ENCODE results near the gene APOBEC3H. TPM values are rescaled to one million over a fixed set of nuclear protein-coding genes. Genes with fewer than 3 reads are reported as not detected.
A peak's percentile ranks its signal among the peaks of the same experiment; 100 is the strongest.

Gene APOBEC3H
- total RNA-seq, 1 experiment from 2014 or later: not detected

DNA sequence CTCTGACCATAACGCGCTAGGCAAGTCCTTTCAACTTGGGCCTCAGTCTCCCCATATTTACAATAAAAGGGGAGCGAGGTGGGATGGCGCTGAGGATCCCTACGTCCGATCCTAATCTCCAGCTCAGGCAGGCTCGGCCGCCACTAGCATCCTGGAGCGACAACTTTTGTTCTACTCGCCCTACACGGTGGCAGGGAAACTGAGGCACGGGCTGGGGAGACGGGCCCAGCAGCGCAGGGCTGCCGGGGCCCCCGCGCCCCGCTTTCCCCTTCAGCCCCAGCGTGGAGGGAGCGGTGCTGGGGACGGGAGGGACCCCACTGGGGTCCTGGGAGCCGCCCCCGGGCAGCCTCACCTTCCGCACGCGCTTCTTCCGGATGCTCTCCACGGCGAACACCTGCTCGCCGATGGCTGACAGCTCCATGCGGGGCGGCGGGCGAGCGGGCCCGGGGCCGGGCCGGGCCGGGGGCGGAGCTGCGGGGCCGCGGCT lies 55.0 kb downstream of the APOBEC3H start:
- Mint-ChIP-seq H3K4me1 (ENCODE audit: low read depth, unreplicated experiment) (peaks cover 5% of the 10 kb centered on the region), H3K27me3 (ENCODE audit: insufficient read depth, unreplicated experiment) (peaks cover 24% of the 10 kb centered on the region), H3K9me3 (ENCODE audit: unreplicated experiment) (peaks cover 4% of the 10 kb centered on the region), H3K27ac (ENCODE audit: unreplicated experiment) (no peak overlapping the region), H3K36me3 (ENCODE audit: insufficient read depth, unreplicated experiment) (no peaks in the 10 kb centered on the region), H3K4me3 (ENCODE audit: unreplicated experiment) (peak overlapping the region; percentile 90)
- H3K4me1 ChIP-seq: peaks cover 8% of the 10 kb centered on the region; the same call in 1 of the 2 replicates
- ChIA-PET CTCF (interaction anchor here (0.6 to 1.2 kb wide), 5 partner anchors 89 to 309 kb away, joined by 3 to 4 read pairs (median 3); partner anchors contain the start of genes NPTXR and RPL3), POLR2A (interaction anchor here (0.7 to 1.0 kb wide), 2 partner anchors 159 to 168 kb away, joined by 4 read pairs; partner anchors contain the start of gene RPL3)
- TF ChIP-seq, protein P1, sequence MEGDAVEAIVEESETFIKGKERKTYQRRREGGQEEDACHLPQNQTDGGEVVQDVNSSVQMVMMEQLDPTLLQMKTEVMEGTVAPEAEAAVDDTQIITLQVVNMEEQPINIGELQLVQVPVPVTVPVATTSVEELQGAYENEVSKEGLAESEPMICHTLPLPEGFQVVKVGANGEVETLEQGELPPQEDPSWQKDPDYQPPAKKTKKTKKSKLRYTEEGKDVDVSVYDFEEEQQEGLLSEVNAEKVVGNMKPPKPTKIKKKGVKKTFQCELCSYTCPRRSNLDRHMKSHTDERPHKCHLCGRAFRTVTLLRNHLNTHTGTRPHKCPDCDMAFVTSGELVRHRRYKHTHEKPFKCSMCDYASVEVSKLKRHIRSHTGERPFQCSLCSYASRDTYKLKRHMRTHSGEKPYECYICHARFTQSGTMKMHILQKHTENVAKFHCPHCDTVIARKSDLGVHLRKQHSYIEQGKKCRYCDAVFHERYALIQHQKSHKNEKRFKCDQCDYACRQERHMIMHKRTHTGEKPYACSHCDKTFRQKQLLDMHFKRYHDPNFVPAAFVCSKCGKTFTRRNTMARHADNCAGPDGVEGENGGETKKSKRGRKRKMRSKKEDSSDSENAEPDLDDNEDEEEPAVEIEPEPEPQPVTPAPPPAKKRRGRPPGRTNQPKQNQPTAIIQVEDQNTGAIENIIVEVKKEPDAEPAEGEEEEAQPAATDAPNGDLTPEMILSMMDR (IDR thresholded peaks at IDR 0.05; ENCODE audit: insufficient read depth in 1 of 2, low read depth in 1 of 2, low read length in 1 of 2, severe bottlenecking in 1 of 2, unreplicated experiment in 1 of 2): no peak
- intact Hi-C loops (cut with micrococcal nuclease; ENCODE audit: unreplicated experiment): no loop called here
- no TSS peak for BruUV-seq (replicated peaks)
- no peaks in the 10 kb centered on the region for H3K36me3 ChIP-seq (ENCODE audit: control insufficient read depth, insufficient read depth, low read length)
- H3K27me3 ChIP-seq (replicated peaks; ENCODE audit: control insufficient read depth, insufficient read depth, low read length): peaks cover 2% of the 10 kb centered on the region; the same call in 1 of the 2 replicates
- peak overlapping the region; percentile 69 for H3K4me3 ChIP-seq (ENCODE audit: low read depth, low read length)
- no peaks in the 10 kb centered on the region for H3K9me3 ChIP-seq
- no peak for DNase-seq

DNA sequence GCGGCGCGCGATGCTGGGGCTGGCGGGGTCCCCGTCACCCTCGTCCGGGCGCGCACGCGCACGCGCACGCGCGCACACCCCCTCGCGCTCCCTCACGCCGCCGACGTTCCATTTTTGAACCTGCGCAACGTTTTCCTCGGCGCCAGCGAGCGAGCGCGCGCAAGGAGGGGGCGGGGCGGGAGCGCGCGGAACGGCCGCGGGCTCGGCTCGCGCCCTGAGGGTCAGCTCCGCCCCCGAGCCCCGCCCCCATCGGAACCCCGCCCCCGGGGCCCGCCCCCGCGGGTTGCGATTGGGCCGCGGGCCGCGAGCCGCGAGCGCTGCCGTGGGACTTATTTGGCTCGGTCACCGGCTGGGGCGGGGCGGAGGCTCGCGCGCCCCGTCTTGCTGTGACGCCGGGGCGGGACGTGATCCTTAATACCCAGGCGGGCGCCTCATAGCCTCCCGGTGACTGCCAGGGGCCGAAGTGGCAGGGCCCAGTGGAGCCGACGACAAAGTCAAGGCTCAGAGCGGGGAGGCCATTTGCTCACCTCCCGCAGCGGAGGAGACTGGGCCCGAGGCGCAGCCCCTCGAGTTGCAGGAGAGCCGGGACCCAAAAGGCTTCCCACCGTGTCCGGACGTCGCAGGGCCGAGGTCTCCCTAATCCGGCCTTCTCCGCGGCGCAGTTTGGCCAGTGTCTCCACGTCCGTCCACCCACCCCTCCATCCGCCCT lies 55.6 kb downstream of the APOBEC3H start, which contains the start of gene CBX7:
Gene CBX7, minus strand, starts transcription at position 170 of the 709 bp plus-strand sequence. CDS start 236 bp downstream, outside the sequence.
- ChIA-PET POLR2A (interaction anchor here (0.7 to 1.0 kb wide), 2 partner anchors 158 to 167 kb away, joined by 4 read pairs; partner anchors contain the start of gene RPL3), CTCF (interaction anchor here (0.6 to 1.2 kb wide), 5 partner anchors 88 to 309 kb away, joined by 3 to 4 read pairs (median 3); partner anchors contain the start of genes NPTXR and RPL3)
- BruUV-seq (replicated peaks): no TSS peak
- intact Hi-C loops (cut with micrococcal nuclease; ENCODE audit: unreplicated experiment): no loop called here
- Mint-ChIP-seq H3K27ac (ENCODE audit: unreplicated experiment) (no peak within 1 kb of the TSS), H3K4me1 (ENCODE audit: low read depth, unreplicated experiment) (peaks cover 5% of the 10 kb centered on the region), H3K9me3 (ENCODE audit: unreplicated experiment) (peaks cover 6% of the 10 kb centered on the region), H3K27me3 (ENCODE audit: insufficient read depth, unreplicated experiment) (peaks cover 24% of the 10 kb centered on the region), H3K4me3 (ENCODE audit: unreplicated experiment) (peak within 1 kb of the TSS; percentile 90), H3K36me3 (ENCODE audit: insufficient read depth, unreplicated experiment) (no peaks in the 10 kb centered on the region)
- TF ChIP-seq, protein P1 (IDR thresholded peaks at IDR 0.05; ENCODE audit: insufficient read depth in 1 of 2, low read depth in 1 of 2, low read length in 1 of 2, severe bottlenecking in 1 of 2, unreplicated experiment in 1 of 2): no peak
- H3K27me3 ChIP-seq (replicated peaks; ENCODE audit: control insufficient read depth, insufficient read depth, low read length): peaks cover 2% of the 10 kb centered on the region; the same call in 1 of the 2 replicates
- H3K4me1 ChIP-seq: peaks cover 8% of the 10 kb centered on the region; the same call in 1 of the 2 replicates
- H3K4me3 ChIP-seq (ENCODE audit: low read depth, low read length): peak within 1 kb of the TSS; percentile 79
- peak; percentile 80 to 88 for DNase-seq
- no peaks in the 10 kb centered on the region for H3K9me3 ChIP-seq
- no peaks in the 10 kb centered on the region for H3K36me3 ChIP-seq (ENCODE audit: control insufficient read depth, insufficient read depth, low read length)

DNA sequence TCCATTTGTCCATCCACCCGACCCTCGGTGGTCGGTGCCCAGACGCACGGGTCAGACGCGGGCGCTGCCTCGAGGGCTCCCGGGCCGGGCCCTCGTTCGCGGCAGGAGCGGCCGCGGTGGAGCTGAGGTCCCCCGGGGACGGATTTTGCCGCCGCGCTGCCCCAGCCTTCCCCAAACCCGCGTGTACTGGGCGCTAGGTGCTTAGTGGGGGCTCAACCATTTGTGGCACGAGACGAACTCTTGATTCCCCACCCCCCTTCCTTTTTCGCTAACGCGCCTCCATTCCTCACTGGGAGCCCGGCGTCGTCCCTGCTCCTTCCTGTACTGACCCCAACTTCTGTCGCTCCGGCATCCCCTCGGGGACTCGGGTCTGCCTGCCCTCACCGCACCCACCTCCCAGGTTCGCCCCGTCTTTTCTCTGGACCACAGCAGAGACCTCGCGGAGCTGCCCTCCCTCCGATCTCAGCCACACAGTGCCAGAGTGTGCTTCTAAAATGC lies 56.2 kb downstream of the APOBEC3H start:
- peaks cover 8% of the 10 kb centered on the region; the same call in 1 of the 2 replicates for H3K4me1 ChIP-seq
- no peaks in the 10 kb centered on the region for H3K36me3 ChIP-seq (ENCODE audit: control insufficient read depth, insufficient read depth, low read length)
- ChIA-PET CTCF (interaction anchor here (0.8 to 1.0 kb wide), 2 partner anchors 88 to 158 kb away, joined by 3 to 4 read pairs; no protein-coding TSS in a partner anchor), POLR2A (interaction anchor here (1.0 kb wide), 1 partner anchor 166 kb away, joined by 4 read pairs; the partner anchor contains the start of gene RPL3)
- Mint-ChIP-seq H3K36me3 (ENCODE audit: insufficient read depth, unreplicated experiment) (no peaks in the 10 kb centered on the region), H3K9me3 (ENCODE audit: unreplicated experiment) (peaks cover 6% of the 10 kb centered on the region), H3K4me1 (ENCODE audit: low read depth, unreplicated experiment) (peaks cover 5% of the 10 kb centered on the region), H3K4me3 (ENCODE audit: unreplicated experiment) (peak overlapping the region; percentile 90), H3K27me3 (ENCODE audit: insufficient read depth, unreplicated experiment) (peaks cover 24% of the 10 kb centered on the region), H3K27ac (ENCODE audit: unreplicated experiment) (no peak overlapping the region)
- H3K9me3 ChIP-seq: no peaks in the 10 kb centered on the region
- intact Hi-C loops (cut with micrococcal nuclease; ENCODE audit: unreplicated experiment): no loop called here
- peak overlapping the region; percentile 79 for H3K4me3 ChIP-seq (ENCODE audit: low read depth, low read length)
- DNase-seq: no peak
- TF ChIP-seq, protein P1 (IDR thresholded peaks at IDR 0.05; ENCODE audit: insufficient read depth in 1 of 2, low read depth in 1 of 2, low read length in 1 of 2, severe bottlenecking in 1 of 2, unreplicated experiment in 1 of 2): no peak
- no TSS peak for BruUV-seq (replicated peaks)
- H3K27me3 ChIP-seq (replicated peaks; ENCODE audit: control insufficient read depth, insufficient read depth, low read length): peaks cover 2% of the 10 kb centered on the region; the same call in 1 of the 2 replicates

Measured in Caco-2 (cell line).